ENCODE results near the gene SULT1B1.

Gene SULT1B1

GRCh38 chr4:69735119-69735518 lies 25.3 kb downstream of the SULT1B1 start:
- no peak for TF ChIP-seq CTCF (IDR thresholded peaks at IDR 0.05)
- H3K4me3 ChIP-seq, result no peak overlapping the region
- DNase-seq (ENCODE audit: low spot score), result no peak
- no peak overlapping the region for H3K27ac ChIP-seq

- no peak for DNase-seq (ENCODE audit: low spot score)
- Histone ChIP-seq H3K27ac (no peak overlapping the region), H3K4me3 (no peak overlapping the region)
- no peak for TF ChIP-seq CTCF (IDR thresholded peaks at IDR 0.05)
These were observed 28.6 kb downstream of the SULT1B1 start for GRCh38 chr4:69731847-69732246.

GRCh38 chr4:69731241-69731640 lies 29.2 kb downstream of the SULT1B1 start:
- H3K4me3 ChIP-seq, result no peak overlapping the region
- DNase-seq (ENCODE audit: low spot score), result no peak
- TF ChIP-seq CTCF (IDR thresholded peaks at IDR 0.05), result no peak
- no peak overlapping the region for H3K27ac ChIP-seq

- Histone ChIP-seq H3K27ac (no peak overlapping the region), H3K4me3 (no peak overlapping the region)
- DNase-seq (ENCODE audit: low spot score), result no peak
- TF ChIP-seq CTCF (IDR thresholded peaks at IDR 0.05), result no peak
These were observed 30.4 kb downstream of the SULT1B1 start for GRCh38 chr4:69730002-69730401.

- TF ChIP-seq CTCF (IDR thresholded peaks at IDR 0.05), result no peak
- DNase-seq (ENCODE audit: low spot score), result no peak
- Histone ChIP-seq H3K4me3 (no peak overlapping the region), H3K27ac (no peak overlapping the region)
These were observed 32.5 kb downstream of the SULT1B1 start for GRCh38 chr4:69727926-69728325.

- no peak for DNase-seq (ENCODE audit: low spot score)
- Histone ChIP-seq H3K27ac (no peak overlapping the region), H3K4me3 (no peak overlapping the region)
- no peak for TF ChIP-seq CTCF (IDR thresholded peaks at IDR 0.05)
These were observed 33.0 kb downstream of the SULT1B1 start for GRCh38 chr4:69727426-69727825.

GRCh38 chr4:69726971-69727370 lies 33.4 kb downstream of the SULT1B1 start:
- no peak overlapping the region for H3K27ac ChIP-seq
- H3K4me3 ChIP-seq, result no peak overlapping the region
- no peak for DNase-seq (ENCODE audit: low spot score)
- TF ChIP-seq CTCF (IDR thresholded peaks at IDR 0.05), result no peak

All from coronary artery (tissue), 2 donors.